Hepatocyte (in vitro differentiated cells): Measurements from ENCODE around the gene COX4I2.

ENCODE experiments used
- CTCF ChIP-seq: fragments of 200-600 bp; sonication (generic); IDR thresholded peaks from 2 replicates; pipeline ENCODE4 v1.5.1; 2016; ENCODE audit warnings: antibody characterized with exemption, mild to moderate bottlenecking; ENCODE audit not compliant: poor library complexity
- EZH2phosphoT487 ChIP-seq: fragments of 200-600 bp; sonication (generic); IDR thresholded peaks from one replicate; pipeline ENCODE4 v1.6.1; 2018; ENCODE audit warnings: antibody characterized with exemption, mild to moderate bottlenecking, low read depth, moderate library complexity; ENCODE audit not compliant: unreplicated experiment, severe bottlenecking

GRCh38 chr20:31682927-31683326, 45.2 kb downstream of the COX4I2 start:
- TF ChIP-seq CTCF (no peak), EZH2phosphoT487 (no peak)
